NK-92 treated with Interleukin-12 subunit alpha and Interleukin-12 subunit beta, amount 100 ng/mL, for 24 hours (cell line): ENCODE results near the gene ZNF565.
"Not testable (repeated sequence)": the region's sequence is repeated elsewhere in the genome, so short reads cannot be mapped to it uniquely, and the experiment has no call there.

Experiments
- DNase-seq: peaks from one replicate; lab custom pipeline; 2025; lab: John Stamatoyannopoulos, UW

Gene ZNF565

DNA sequence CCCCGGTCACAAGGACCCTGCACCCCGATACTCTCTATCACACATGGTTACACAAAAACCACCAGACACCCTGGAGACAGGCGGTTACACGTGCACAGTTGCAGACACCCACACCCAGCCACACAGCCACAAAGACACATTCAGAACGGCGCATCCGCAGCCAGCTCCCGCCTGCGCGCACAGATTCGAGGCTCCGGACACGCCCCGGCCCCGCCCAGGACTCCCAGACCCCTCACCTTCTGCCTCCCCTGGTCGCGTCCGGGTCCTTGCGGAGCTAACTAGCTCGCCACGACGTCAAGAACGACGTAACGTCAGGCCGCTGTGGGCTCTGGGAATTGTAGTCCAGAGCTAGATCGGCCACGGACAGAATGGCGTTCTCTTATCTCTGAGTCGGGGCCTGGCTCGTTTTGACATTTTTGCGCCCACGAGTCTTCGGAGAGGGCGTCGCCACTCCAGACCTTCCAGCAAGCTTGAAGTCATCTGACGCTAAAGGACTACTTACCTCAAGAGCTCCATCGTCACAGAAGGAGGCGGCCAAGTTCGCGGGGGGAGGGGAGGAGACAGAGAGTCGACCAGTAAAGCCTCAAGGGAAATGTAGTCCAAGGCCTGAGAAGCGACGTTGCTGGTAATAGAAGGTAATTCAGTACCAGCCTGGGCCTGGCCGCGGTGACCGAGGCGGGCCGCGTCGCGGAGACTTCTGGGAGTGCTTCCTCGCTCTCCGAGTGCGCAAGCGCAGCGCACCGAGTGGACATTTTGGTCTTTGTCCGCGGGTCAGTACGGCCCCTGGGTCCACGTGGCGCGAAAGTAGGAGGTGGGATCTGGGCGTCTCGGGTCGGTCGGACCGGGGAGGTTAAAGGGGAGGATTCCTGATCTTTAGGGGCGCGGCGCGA, at the start of gene ZNF565, which contains the start of gene ZNF146:
TSS of gene ZNF565 (minus strand) at position 280 of the 890 bp plus-strand sequence. CDS start 12,680 bp downstream, outside the sequence.
TSS of gene ZNF146 (plus strand) at position 721 of the 890 bp plus-strand sequence. CDS start 21,335 bp downstream, outside the sequence.
- peak; percentile 97 for DNase-seq

DNA sequence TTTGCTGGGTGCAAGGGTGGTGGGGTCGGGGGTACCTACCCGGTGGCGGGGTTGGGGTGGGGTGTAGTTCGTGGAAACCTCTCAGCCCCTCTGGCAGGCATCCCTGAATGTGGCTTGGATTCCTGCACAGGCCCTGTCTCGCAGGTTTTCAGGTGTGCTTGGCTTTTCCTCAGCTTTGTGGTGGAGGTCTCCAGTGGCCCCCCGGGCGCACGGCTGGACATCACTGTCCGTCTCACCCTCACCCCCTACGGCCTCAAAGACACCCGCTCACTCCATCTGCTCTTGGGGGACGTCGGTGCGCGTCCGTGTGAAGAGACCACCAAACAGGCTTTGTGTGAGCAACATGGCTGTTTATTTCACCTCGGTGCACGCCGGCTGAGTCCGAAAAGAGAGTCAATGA, 44.7 kb upstream of the ZNF565 start:
- no peak for DNase-seq

DNA sequence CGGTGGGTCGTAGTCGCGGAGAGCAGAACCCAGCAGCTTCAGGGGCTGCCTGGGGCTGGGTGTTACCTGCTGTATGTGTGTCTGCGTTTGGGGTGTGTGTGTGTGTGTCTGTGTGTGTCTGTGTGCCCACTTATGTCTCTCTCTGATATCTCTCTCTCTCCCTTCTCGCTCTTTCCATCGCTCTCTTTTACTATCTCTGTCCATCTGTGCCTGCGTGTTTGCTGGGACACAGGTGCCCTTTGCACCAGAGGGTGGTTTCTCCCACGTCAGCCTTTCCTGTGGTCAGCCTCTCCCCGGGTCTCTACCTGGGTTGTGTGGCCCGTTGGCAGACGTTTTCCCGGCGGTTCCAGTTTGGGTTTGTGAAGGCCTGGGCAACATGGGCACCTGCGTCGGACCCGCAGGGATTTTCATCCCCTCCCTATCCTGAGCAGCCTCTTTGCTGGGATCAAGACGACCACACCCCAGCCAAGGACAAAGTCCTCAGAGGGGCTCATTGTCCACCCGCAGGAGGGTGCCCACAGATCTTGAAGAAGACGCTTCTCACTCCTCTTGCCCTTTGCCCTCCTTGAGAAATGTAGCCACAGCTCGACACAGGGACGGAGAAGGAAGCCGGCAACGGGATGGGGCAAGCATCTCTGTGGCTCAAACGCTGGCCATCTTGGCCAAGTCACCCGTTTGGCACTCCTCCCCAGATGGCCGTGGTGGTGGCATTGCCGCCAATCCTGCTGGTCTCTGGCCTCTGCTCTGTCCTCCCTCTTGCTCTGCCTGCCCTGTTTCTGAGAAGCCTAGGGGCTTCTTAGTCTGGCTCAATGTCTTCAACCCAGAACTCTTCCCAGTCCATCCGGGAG, 43.8 kb upstream of the ZNF565 start:
- no peak for DNase-seq

DNA sequence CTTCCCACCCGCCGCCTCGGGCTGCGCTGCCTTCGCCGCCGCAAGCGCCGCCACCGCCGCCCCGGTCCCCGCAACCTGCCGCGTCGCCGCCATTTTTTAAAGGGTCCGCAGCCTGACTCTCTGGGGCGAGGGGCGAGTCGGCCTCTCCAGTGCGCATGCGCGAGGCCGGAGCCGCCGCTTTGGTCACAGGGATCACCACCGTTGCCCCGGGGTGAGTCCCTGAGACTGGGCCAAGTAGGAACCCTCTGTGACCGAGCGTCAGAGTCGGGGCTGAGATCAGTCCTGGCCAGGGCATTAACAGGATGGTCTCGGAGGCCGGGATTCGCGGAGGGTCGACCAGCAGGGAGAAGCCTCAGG, 43.0 kb upstream of the ZNF565 start:
- no peak for DNase-seq

DNA sequence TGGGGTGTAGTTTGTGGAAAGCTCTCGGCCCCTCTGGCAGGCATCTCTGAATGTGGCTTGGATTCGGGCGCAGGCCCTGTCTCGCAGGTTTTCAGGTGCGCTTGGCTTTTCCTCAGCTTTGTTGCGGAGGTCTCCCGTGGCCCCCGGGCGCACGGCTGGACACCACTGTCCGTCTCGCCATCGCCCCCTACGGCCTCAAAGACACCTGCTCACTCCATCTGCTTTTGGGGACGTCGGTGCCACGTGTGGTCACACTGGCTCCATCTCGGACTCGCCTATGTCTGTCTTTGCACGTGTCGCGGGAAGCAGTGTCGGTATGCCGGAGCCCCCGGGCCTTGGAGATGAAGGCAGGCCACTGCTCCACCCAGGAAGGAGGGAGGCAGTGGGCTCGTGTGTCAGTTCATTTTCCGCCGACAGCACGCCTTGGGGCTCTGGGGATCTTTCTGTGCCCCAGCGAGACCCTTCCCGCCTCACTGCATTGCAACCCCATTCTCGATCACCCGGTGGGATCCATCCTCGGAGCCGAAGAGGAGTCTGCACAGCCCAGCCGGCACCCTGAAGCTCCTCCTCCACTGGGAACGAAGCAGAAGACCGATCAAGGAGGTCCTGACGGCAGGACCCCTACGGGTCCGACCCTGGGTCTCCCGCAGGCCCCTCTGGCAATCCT, 42.5 kb upstream of the ZNF565 start:
- DNase-seq: no peak

DNA sequence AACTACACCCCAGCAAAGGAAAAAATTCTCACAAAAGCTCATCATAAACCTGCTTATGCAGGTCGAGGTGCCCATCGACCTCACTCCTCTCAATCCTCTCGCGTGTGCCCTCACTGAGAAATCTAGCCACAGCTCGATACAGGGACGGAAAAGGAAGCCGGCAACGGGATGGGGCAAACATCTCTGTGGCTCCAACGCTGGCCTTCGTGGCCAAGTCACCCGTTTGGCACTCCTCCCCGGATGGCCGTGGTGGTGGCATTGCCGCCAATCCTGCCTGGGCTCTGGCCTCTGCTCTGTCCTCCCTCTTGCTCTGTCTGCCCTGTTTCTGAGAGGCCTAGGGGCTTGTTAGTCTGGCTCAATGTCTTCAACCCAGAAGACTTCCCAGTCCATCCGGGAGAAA, 41.6 kb upstream of the ZNF565 start:
- no peak for DNase-seq

DNA sequence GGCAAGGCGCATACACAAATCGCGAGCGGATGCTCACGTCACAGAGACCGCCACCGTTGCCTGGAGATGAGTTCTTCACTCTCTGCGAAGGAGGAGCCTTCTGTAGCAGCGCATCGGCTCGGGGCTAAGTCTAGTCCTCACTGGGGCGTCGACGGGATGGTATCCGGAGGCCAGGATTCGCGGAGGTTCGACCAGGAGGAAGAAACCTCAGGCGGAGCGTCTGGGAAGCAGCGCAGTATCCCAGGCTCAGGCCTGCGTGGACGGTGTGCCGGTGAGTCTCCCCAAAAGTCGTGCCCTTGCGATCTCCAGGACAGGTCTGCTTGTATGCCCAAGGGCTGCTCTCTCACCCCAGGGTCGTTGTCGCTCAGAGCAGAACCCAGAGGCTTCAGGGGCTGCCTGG, 40.9 kb upstream of the ZNF565 start:
- DNase-seq: no peak

DNA sequence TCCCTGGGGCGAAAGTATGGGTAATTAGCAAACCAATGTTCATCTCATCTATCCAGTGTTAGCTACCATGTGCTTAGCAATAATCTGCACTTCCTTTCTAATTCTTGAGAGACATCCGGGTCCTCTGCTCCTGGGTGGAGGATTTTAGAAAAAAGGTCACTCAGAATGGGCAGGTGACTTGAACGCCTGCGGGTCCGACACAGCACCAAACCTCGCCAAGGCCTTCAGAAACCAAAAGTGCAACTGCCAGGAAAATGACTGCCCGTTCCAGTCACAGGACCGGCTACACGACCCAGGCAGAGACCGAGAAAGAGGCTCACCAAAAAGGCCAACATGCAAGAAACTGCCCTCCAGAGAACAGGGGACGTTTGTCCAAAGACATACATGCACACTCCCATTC, 40.4 kb upstream of the ZNF565 start:
- no peak for DNase-seq

DNA sequence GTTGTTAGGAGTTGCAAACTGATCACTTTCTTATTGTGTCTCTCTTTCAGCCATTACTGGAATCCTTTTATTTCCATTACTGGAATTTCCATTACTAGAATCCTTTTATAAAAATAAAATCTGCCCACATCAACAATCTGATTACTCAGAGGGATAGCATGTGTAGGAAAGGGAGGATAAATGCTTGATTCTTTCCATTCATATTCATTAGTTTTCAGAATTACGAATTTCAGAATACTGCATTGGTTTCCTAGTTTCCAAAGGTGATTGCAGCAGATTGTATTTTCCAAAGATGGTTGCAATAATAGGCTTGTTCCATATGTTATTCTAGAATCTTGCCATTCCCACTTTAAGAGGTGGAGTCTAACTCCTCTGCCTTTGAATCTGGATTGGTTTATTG, 37.6 kb upstream of the ZNF565 start:
- no peak for DNase-seq

DNA sequence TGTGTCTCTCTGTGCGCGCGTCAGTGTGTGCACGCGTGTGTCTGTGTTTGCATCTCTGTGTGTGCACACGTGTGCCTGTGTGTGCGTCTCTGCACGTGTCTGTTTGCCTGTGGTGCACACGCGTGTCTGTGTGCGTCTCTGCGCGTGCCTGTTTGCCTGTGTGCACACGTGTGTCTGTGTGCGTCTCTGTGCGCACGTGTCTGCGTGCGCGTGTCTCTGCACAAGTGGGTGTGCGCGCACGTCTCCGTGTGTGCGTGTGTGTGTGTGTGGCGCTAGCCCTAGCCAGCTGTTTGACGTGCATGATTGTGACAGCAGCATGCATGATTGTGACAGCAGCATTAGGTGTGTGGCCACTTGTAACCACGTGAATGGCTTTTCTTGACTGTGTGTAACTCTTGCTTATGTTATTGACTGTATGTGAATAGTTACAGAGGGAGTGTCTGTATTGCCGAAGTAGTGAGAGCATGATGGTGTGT, 31.6 kb upstream of the ZNF565 start:
- DNase-seq: no peak

DNA sequence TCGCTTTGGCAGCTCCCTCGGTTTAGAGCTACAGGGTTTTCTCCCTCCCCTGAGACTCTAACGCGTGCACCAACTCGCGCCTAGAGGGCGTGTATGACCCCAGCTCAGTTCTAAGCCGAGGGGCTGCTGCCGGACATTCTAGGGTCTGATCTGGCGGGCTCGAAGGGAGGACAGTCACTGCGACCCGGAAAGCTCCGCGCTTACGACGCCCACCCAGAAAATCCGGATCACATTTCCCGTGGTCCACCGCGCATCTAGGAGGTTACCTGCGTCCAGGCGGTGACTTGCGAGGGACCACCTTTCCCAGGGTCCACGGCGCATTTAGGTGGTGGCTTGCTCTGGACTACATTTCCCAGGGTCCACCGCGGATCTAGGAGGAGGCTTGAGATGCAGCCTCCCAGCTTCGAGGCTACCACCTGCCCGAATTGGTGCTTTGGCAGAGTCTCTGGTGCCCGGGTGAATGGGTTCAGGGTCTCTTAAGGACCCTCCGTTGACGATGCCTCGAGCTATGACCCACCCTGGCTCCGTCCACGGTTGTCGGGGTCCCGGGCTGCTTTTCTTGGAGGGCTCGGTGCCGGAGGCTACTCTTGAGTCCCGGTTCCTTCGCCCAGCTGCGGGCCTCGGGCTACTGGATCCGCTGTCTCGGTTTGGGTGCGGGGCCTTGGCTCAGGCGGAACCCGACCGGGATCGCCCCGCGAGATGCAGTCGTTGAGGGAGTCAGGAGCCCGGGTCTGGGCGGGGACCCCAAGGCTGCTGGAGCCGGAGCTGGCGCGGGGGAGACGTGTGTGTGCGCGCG, 30.9 kb upstream of the ZNF565 start:
- DNase-seq: no peak

DNA sequence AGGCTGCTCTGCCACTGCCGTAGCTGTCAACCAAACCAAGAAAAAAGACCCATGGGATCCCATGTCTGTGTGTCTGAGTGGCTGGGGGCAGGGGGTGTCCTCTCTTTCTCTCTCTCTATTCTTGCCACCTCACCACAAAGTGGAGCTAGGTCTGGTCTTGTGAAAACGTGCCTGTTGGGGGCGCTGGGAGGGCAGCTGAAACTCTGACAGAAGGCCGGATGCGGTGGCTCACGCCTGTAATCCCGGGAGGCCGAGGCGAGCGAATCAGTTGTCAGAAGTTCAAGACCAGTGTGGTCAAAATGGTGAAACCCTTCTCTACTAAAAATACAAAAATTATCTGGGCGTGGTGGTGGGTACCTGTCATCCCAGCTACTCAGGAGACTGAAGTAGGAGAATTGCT, 29.6 kb upstream of the ZNF565 start:
- no peak for DNase-seq

DNA sequence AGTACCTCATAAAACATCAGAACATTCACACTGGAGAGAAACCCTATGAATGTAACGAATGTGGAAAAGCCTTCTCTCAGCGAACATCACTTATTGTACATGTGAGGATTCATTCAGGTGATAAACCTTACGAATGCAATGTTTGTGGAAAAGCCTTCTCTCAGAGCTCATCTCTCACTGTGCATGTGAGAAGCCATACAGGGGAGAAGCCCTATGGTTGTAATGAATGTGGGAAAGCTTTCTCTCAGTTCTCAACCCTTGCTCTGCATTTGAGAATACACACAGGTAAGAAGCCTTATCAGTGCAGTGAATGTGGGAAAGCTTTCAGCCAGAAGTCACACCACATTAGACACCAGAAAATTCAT, 22.5 kb upstream of the ZNF565 start:
- DNase-seq: no peak

DNA sequence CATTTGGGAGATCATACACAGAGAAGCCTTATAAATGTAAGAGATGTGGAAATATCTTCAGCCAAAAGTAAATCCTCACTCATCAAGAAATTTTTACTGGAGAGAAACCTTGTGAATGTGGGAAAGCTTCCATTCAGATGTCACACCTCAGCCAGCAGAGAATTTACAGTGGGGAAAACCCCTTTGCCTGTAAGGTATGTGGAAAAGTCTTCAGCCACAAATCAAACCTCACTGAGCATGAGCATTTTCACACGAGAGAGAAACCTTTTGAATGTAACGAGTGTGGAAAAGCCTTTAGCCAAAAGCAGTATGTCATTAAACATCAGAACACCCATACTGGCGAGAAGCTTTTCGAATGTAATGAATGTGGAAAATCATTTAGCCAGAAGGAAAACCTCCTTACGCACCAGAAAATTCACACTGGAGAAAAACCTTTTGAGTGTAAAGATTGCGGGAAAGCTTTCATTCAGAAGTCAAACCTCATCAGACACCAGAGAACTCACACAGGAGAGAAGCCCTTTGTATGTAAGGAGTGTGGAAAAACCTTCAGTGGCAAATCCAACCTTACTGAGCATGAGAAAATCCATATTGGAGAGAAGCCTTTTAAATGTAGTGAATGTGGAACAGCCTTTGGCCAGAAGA, 22.0 kb upstream of the ZNF565 start:
- no peak for DNase-seq

DNA sequence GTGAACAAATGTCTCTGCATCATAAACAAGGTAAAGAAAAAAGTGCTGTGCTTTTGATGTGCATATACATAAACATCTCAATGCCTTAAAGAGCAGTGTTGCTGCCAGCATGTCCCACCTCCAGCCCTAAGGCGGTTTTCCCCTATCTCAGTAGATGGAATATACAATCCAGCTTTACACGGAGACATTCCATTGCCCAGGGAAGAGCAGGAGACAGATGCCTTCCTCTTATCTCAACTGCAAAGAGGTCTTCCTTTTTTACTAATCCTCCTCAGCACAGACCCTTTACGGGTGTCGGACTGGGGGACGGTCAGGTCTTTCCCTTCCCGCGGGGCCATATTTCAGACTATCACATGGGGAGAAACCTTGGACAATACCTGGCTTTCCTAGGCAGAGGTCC, 19.2 kb upstream of the ZNF565 start:
- not testable (repeated sequence) for DNase-seq

DNA sequence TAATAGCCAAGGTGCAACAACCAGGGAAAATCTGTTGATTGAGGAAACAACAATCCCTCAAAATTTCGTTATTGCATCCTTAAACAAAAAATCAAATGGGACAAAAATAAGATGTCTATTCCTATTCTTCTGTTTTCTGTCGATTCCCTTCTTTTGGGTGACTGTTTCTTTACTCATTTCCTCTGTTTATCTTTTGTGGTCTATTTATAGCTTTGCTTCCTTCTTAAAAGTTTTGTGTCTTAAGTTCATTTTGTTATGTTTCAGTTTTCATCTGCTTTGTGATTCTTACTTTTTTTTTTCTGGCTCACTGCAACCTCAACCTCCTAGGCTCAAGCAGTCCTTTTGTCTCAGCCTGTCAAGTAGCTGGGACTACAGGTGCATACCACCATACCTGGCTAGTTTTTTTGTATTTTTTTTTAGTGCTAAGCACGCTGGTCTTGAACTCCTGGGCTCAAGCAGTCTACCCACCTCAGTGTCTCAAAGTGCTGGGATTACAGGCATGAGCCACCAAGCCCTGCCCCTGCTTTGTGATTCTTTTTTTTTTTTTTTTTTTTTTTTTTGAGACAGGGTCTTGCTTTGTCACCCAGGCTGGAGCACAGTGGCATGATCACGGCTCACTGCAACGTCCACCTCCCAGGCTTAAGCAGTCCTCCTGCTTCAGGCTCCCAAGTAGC, 10.9 kb upstream of the ZNF565 start:
- DNase-seq: no peak

DNA sequence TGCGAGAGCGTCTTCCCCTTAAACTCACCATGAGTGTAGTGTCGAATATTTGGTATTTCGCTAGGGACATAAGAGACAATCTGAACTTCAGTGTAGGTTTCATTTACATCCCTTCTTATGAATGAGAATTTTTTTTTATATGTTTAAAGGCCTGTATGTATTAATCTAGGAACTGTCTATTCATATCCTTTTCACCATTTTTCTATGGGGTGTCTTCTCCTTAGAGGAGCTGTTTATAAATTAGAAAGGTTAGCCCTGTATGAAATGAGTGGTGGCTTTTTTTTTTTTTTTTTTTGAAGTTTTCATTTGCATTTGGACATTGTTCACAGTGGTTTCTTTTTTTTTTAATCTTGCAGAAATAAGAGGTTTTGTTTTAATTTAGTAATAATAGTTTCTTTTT, 8.0 kb upstream of the ZNF565 start:
- no peak for DNase-seq

DNA sequence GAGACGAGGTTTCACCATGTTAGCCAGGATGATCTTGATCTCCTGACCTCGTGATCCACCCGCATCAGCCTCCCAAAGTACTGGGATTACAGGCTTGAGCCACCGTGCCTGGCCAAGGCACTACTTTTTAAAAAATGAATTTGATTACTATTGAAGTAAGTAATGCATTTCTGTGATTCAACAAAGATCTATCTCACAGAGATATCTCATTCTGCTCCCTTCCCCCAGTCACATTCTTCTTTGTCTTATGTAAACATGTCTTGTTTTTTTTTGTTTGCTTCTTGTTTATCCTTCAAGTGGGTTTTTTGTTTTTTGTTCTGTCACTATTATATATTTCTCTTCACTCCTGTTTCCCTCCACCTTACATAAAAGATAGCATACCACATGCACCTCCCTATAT, 7.0 kb upstream of the ZNF565 start:
- no peak for DNase-seq

DNA sequence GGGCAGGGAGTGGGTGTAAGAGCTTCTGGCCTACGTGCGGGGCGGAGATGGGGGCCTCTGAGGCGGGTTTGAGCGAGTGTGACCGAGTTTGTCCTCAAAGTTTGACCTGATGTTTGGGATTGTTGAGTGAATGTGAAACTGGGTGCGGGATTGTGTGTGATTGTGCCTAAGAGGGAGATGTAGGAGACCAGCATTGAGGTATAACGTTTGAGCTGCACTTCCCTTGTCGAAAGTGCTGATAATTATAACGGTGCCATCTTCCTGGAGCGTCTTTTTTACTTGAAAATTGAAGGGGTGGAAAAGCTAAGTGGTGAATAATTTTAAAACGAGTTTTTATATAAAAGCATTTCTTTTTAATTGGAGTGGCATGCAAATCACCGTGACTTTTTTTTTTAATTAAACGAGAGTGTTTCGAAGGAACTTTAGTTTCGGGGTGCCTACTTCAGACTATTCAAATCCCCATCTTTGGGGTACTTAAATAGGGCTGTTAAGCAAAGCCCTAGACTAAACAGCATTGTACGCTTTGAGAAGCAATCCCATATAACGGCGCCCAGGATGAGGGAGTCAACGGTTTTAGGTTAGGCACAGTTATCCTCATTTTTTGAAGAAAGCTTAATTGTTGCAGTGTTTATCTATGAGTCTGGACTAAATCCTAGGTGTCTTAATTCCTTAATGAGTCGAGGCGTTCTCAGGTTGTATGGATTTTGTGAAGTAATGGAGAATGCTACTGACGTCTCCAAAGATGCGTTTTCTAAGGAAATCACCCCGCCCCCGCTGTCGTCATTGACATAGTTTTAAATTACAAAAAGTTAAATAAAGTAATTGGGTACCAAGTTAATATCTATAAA, 1.0 kb upstream of the ZNF565 start:
- DNase-seq: no peak

DNA sequence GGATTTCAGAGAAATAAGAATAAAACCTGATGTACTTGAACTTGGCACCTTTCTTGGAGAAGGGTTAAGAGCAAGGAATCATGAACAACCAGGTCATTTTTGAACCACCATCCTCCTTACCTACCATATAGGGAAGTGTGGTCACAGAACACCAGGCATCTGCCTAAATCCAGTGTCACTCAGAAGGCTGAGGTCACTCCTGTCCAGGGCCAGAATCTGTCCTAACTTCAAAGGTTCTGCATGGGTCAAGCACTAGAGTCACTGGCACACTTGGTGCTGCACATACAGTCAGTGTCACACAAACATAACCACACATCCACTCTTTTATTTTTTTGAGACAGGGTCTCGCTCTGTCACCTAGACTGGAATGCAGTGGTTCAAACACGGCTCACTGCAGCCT, 1.6 kb downstream of the ZNF565 start:
- DNase-seq: no peak
